Measurements from ENCODE around the gene SELENOK.

SELENOK gene

GRCh38 chr3:53881691-53882593 lies 9.7 kb downstream of the SELENOK start, which contains the start of gene ACTR8:
TSS of gene ACTR8 (minus strand) at chr3:53882152. CDS start at chr3:53882101, 51 bp downstream.
- no peak for DNase-seq

GRCh38 chr3:53880396-53881345 lies 11.0 kb downstream of the SELENOK start:
- DNase-seq = no peak

DNA sequence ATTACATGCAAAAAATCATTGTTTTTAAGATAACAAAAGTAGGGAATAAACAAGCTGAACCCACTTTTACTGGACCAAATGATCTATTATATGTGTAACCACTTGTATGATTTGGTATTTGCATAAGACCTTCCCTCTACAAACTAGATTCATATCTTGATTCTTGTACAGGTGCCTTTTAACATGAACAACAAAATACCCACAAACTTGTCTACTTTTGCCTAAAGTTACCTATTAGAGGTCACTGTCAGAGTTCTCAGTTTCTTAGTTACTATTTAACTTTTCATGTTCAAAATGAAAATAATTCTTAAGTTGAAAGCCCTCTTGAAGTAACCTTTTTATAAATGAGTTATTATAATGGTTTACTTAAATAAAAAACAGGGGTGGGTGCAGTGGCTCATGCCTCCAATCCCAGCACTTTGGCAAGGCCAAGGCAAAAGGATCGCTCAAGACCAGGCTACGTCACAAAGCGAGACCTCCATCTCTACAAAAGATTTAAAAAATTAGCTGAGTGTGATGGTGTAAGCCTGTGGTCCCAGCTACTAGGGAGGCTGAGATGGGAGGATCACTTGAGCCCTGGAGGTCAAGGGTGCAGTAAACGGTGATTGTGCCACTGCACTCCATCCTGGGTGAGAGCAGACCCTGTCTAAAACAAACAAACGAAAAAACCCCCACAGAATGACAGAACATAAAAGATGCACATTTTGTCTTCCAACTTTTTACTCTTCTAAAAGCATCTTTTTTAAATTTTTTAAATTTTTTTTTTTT lies 25.7 kb downstream of the SELENOK start:
- DNase-seq = no peak

DNA sequence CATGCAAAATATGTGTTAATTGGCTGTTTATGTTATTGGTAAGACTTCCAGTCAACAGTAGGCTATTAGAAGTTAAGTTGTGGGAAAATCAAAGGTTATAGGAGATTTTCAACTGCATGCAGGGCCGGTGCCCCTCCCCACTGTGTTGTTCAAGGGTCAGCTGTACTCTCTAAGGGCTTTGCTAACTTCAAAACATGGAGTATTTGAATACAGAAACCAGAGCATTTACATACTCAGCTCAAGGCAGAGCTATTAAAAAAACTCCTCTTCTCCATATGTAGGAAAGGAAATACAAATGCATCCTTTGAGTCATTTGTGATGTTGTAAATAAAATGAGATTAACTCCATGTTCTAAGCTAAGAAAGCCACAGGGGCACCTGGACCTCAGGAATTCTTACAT lies 28.5 kb downstream of the SELENOK start:
- no peak for DNase-seq

DNA sequence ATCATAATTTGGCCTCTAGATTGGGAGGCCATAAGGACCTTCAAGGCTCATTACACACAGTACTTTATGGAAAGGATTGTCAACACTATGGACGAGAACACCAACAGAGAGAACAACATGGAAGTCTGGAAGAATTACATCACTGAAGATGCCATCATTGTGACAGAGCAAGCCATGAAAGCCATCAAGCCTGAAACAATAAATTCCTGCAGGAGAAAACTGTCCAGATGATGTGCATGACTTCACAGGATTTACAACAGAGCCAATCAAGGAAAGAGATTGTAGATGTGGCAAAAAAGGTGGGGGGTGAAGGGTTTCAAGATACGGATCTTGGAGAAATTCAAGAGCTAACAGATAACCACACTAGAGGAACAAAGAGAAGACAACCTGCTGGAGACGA lies 29.4 kb downstream of the SELENOK start:
- DNase-seq = no peak

- no peak for DNase-seq
Observed at GRCh38 chr3:53860196-53860595, 31.5 kb downstream of the SELENOK start.

- no peak for DNase-seq
Observed at GRCh38 chr3:53859178-53859577, 32.5 kb downstream of the SELENOK start.

GRCh38 chr3:53858096-53858741 lies 33.4 kb downstream of the SELENOK start:
- DNase-seq = no peak

DNA sequence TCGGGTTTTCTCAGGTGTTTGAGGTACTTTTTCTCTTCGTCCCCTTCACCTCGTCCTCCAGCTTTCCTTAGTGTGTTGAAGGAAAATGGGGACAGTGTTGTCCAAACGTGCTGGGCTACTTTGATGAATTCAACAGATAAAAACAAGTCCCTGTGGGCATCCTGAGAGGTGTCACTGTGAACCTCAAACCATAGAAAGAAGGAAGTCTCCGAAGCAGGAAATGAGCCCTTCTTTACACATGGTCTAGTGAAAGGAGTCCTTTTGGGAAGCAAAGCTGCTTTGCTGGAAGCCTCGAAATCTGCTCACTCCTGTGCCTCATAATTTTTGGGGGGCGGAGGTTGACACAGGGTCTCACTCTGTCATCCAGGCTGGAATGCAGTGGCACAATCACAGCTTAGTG lies 34.7 kb downstream of the SELENOK start:
- DNase-seq = no peak

DNA sequence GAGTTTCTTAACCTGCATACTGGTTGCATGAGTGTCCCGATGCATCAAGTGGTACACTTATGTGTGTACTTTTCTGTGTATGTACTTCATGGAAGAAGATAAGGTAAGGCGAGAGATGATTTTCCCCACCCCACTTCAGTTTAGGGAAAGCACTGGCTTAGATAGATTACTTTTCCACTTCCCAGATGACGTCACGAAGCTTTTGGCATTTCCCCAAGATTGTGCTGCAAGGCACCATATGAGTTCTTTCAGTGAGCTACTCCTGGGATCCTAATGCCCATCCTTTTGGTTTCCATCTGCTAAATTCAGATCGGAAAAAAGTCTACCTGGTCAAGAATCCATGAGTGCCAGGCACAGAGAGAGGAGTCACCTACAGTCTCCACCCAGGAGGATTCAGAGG lies 40.8 kb downstream of the SELENOK start:
- DNase-seq = no peak

GRCh38 chr3:53849916-53850315 lies 41.7 kb downstream of the SELENOK start:
- DNase-seq = no peak

GRCh38 chr3:53846851-53847155 lies 44.9 kb downstream of the SELENOK start:
- no peak for DNase-seq

DNA sequence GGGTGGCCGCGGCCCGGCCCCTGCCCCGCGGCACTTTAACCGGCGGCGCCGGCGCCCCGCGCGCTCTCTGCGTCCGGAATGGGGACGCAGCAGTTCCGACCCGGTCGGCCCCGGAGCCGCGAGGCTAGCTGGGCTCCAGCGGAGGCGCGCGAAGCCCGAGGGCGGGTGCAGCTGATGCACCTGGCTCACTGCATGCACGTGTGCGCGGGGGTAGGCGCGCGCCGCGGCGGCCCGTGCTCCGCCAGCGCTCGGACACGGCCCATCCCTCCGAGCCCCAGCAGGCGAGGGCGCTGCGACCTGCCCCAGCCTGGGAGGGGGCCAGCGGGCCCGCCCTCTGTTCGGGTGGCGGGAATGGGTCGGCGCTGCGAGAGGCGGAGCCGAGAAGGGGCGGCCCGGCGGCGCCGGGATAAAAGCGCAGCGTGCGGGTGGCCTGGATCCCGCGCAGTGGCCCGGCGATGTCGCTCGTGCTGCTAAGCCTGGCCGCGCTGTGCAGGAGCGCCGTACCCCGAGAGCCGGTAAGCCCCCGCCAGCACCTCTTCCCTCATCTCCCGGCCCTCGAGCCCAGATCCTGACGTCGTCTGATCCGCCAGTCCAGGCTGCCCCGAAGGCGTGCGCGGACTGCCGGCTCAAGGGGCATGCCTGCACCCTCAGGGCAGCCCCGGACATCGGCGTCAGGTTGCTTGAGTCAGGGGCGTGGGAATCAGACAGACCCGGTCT lies 45.4 kb downstream of the SELENOK start, which contains the start of the genes CHDH and IL17RB:
Gene CHDH, minus strand, starts transcription at position 286 of the 717 bp plus-strand sequence. CDS start 22,411 bp downstream, outside the sequence.
Gene IL17RB, plus strand, starts transcription at position 435 of the 717 bp plus-strand sequence. Its CDS starts 21 bp downstream, at position 456.
- no peak for DNase-seq

- no peak for DNase-seq
Observed at GRCh38 chr3:53845881-53846133, 45.9 kb downstream of the SELENOK start.

DNA sequence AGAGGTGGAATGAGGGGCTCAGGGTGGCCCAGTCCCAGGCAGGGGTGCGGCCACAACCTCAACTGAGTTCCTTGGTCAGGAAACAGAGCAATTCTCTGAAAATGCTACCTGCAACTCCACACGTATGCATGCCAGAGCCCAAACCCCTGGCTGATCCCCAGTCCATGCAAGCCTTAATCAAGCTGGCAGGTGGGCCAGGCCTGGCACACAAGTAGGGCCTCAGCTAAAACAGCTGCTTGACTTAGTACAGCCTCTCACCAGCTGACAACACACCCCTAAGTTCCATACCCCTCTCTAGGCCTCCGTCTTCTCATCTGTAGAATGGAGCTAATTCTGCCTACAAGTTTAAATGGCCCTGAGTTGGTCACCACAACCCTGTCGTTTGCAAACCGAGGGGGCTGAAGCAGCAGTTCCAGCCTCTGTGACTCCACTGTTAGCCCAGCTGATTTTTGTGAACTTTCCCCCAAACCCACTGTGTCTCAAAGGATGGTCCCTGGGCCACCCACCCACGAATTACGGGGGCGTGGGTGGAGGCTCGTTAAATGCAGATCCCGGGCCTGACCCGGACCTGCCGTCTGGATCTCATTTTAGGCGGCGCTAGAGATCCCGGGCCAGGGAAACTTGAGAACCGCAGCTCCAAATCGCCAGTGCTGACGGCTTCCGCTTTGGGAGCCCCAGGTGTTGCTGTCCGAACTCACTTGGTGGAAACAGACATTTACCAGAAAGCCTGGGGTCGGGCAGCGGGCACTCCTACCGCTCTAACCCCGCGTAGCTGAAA lies 46.4 kb downstream of the SELENOK start:
- no peak for DNase-seq

GRCh38 chr3:53844262-53845102 lies 47.2 kb downstream of the SELENOK start:
- DNase-seq = no peak

GRCh38 chr3:53843195-53844177 lies 48.2 kb downstream of the SELENOK start:
- DNase-seq = no peak

- DNase-seq = no peak
Observed at GRCh38 chr3:53842436-53843194, 49.0 kb downstream of the SELENOK start.

Measured in NCI-H1436 treated with DMSO at 0.1 percent for 48 hours (cell line).